SU-DHL-6 (cell line): ENCODE results near the gene SMAP1.

Experiments used
- H2AFZ ChIP-seq: fragments of 200-600 bp; sonication (generic); 2 replicates; pipeline ENCODE4 v1.6.1; 2014; ENCODE audit warnings: low read depth, mild to moderate bottlenecking, moderate library complexity, mixed read lengths, antibody characterized with exemption, low read length; ENCODE audit not compliant: severe bottlenecking
- H3F3A ChIP-seq: fragments of 200-600 bp; shearing (Covaris generic); 2 replicates; pipeline ENCODE4 v1.6.0; 2016; ENCODE audit warnings: antibody characterized with exemption, mild to moderate bottlenecking; ENCODE audit not compliant: insufficient read depth
- H3K27ac ChIP-seq: fragments of 200-600 bp; sonication (generic); 2 replicates; pipeline ENCODE4 v1.5.1; 2016; ENCODE audit warnings: low read depth, mild to moderate bottlenecking, low read length, moderate library complexity, mixed read lengths
- H3K27me3 ChIP-seq: fragments of 200-600 bp; sonication (generic), shearing (Covaris generic); 2 replicates; pipeline ENCODE4 v1.6.0; 2014; ENCODE audit warnings: mild to moderate bottlenecking, low read length
- H3K36me3 ChIP-seq: fragments of 200-600 bp; sonication (generic); 2 replicates; pipeline ENCODE4 v1.6.1; 2014; ENCODE audit warnings: mild to moderate bottlenecking, low read length, mixed read lengths
- H3K4me2 ChIP-seq: fragments of 300-600, 200-600 bp; shearing (Covaris generic), sonication (generic); 2 replicates; pipeline ENCODE4 v1.6.0; 2014; ENCODE audit warnings: low read length, low read depth, mild to moderate bottlenecking; ENCODE audit not compliant: poor library complexity, severe bottlenecking
- H3K4me3 ChIP-seq: fragments of 200-600 bp; sonication (generic); 2 replicates; pipeline ENCODE4 v1.5.1; 2014; ENCODE audit warnings: antibody characterized with exemption, low read length, mild to moderate bottlenecking, mixed read lengths; ENCODE audit not compliant: insufficient read depth, poor library complexity, severe bottlenecking
- H3K79me2 ChIP-seq: fragments of 200-600 bp; sonication (generic); 2 replicates; pipeline ENCODE4 v1.6.1; 2014; ENCODE audit warnings: mild to moderate bottlenecking, low read length, moderate library complexity; ENCODE audit not compliant: insufficient read depth
- H3K9ac ChIP-seq: fragments of 200-600 bp; sonication (generic); 2 replicates; pipeline ENCODE4 v1.7.0; 2014; ENCODE audit warnings: mild to moderate bottlenecking, low read length
- H3K9me2 ChIP-seq: fragments of 200-600 bp; sonication (generic); replicated peaks from 2 replicates; pipeline ENCODE4 v1.6.1; 2014; ENCODE audit warnings: low read length; ENCODE audit not compliant: insufficient read depth
- H3K9me3 ChIP-seq: fragments of 200-600 bp; sonication (generic); 2 replicates; pipeline ENCODE4 v1.6.1; 2014; ENCODE audit warnings: low read length, mixed read lengths; ENCODE audit not compliant: insufficient read depth
- H4K20me1 ChIP-seq: fragments of 200-600 bp; sonication (generic); 2 replicates; pipeline ENCODE4 v1.6.1; 2014; ENCODE audit warnings: low read depth, mild to moderate bottlenecking, antibody characterized with exemption, low read length, moderate library complexity, mixed read lengths
- CTCF ChIP-seq: fragments of 200-600 bp; sonication (generic); IDR thresholded peaks from one replicate; pipeline ENCODE4 v1.5.1; 2017; ENCODE audit warnings: antibody characterized with exemption, mild to moderate bottlenecking, low read length, moderate library complexity; ENCODE audit not compliant: insufficient read depth, poor library complexity, severe bottlenecking
- EZH2phosphoT487 ChIP-seq: fragments of 200-600 bp; sonication (generic), shearing (Covaris generic); conservative IDR thresholded peaks from 2 replicates; pipeline ENCODE4 v1.6.1; 2018; ENCODE audit warnings: mild to moderate bottlenecking, antibody characterized with exemption, low read length, moderate library complexity, mixed read lengths

The SMAP1 gene

GRCh38 chr6:70709826-70710225 is 42.1 kb downstream of the SMAP1 start:
- H3K27me3 ChIP-seq = no peaks in the 10 kb centered on the region
- H3K36me3 ChIP-seq = peaks cover 15% of the 10 kb centered on the region; the same call in 1 of the 2 replicates
- H3K9me3 ChIP-seq = peaks cover 10% of the 10 kb centered on the region; the same call in 1 of the 2 replicates
- peaks cover 81% of the 10 kb centered on the region for H3K79me2 ChIP-seq
- no peak overlapping the region for H3K9ac ChIP-seq
- H3K9me2 ChIP-seq = no peaks in the 10 kb centered on the region
- no peaks in the 10 kb centered on the region; the same call in 1 of the 2 replicates for H4K20me1 ChIP-seq
- TF ChIP-seq EZH2phosphoT487 (no peak), CTCF (no peak)
- no peak overlapping the region for H3K4me2 ChIP-seq
- peaks cover 10% of the 10 kb centered on the region for H3F3A ChIP-seq
- H2AFZ ChIP-seq = no peak overlapping the region
- no peak overlapping the region for H3K4me3 ChIP-seq
- H3K27ac ChIP-seq = no peak overlapping the region

GRCh38 chr6:70714716-70715257 is 47.1 kb downstream of the SMAP1 start:
- Histone ChIP-seq H3K9me3 (peaks cover 16% of the 10 kb centered on the region; the same call in 1 of the 2 replicates), H3F3A (peaks cover 10% of the 10 kb centered on the region), H3K9me2 (no peaks in the 10 kb centered on the region), H3K4me2 (no peak overlapping the region), H3K9ac (no peak overlapping the region), H3K36me3 (peaks cover 21% of the 10 kb centered on the region), H3K27ac (no peak overlapping the region), H2AFZ (no peak overlapping the region), H4K20me1 (0 out of 2 replicates have a peak, but pooled peaks cover 3% of the 10 kb centered on the region), H3K27me3 (no peaks in the 10 kb centered on the region), H3K79me2 (peaks cover 74% of the 10 kb centered on the region), H3K4me3 (no peak overlapping the region)
- TF ChIP-seq CTCF (no peak), EZH2phosphoT487 (no peak)

- no peak overlapping the region for H3K27ac ChIP-seq
- H3K9ac ChIP-seq = no peak overlapping the region
- H3K27me3 ChIP-seq = no peaks in the 10 kb centered on the region
- H3K9me3 ChIP-seq = peaks cover 16% of the 10 kb centered on the region; the same call in 1 of the 2 replicates
- H3K79me2 ChIP-seq = peaks cover 51% of the 10 kb centered on the region
- H3K9me2 ChIP-seq = no peaks in the 10 kb centered on the region
- H4K20me1 ChIP-seq = 0 out of 2 replicates have a peak, but pooled peaks cover 3% of the 10 kb centered on the region
- H3K36me3 ChIP-seq = peaks cover 21% of the 10 kb centered on the region
- peak overlapping the region; percentile 2 for H3K4me2 ChIP-seq
- TF ChIP-seq EZH2phosphoT487 (no peak), CTCF (no peak)
- no peak overlapping the region for H3K4me3 ChIP-seq
- no peak overlapping the region for H2AFZ ChIP-seq
- peaks cover 10% of the 10 kb centered on the region for H3F3A ChIP-seq
These were observed 49.5 kb downstream of the SMAP1 start for GRCh38 chr6:70717038-70717801.
